K562 (cell line): Measurements from ENCODE around the gene CC2D1A. TPM values are rescaled to one million over a fixed set of nuclear protein-coding genes. Genes with fewer than 3 reads are reported as not detected.

Source experiments
- ATAC-seq: fragments of 200-7000 bp; cut with Tn5 transposase; 3 replicates; pipeline ENCODE4 v1.9.1; 2020; ENCODE audit warnings: moderate library complexity
- Bru-seq: library from RNA; stranded (reverse); fragments of 400-500 nt; gene quantifications from one replicate; lab custom pipeline; 2021; lab: Mats Ljungman, UMichigan
- BruChase-seq, 2 experiments: library from RNA; stranded (reverse); fragments of 400-500 nt; gene quantifications; one replicate each; lab custom pipeline; 2021; lab: Mats Ljungman, UMichigan
- BruUV-seq: library from RNA; stranded (reverse); fragments of 400-500 nt; replicated peaks from 2 replicates; lab custom pipeline; 2021; lab: Mats Ljungman, UMichigan
- CTCF ChIA-PET: fragments of 300-600 bp; formaldehyde crosslinking; extraction: SDS; loops from one replicate; lab custom pipeline; 2021; ENCODE audit warnings: low intra/inter-chr PET ratio; lab: Yijun Ruan, JAX
- POLR2A ChIA-PET: fragments of 300-600, 350-650 bp; sonication (Branson Sonifier 250); formaldehyde crosslinking; extraction: SDS; loops from one replicate; lab custom pipeline; 2021; ENCODE audit warnings: antibody characterized with exemption, inconsistent platforms; lab: Yijun Ruan, JAX
- DNase-seq, 4 experiments: peaks; one replicate each; pipeline versions ENCODE4 v3.0.0 to v3.0.0-alpha.2; 2011 to 2018; ENCODE audit warnings: low spot score in 3 of 4, mixed read lengths in 3 of 4; ENCODE audit errors: extremely low read depth in 1 of 4
- FAIRE-seq: peaks from 2 replicates; lab custom pipeline; 2011; peaks lifted over from hg19 to GRCh38; lab: Jason Lieb, UNC
- H2AFZ ChIP-seq: 2 replicates; pipeline ENCODE4 v1.6.0; 2011; ENCODE audit warnings: low read depth, low read length, control low read depth, inconsistent platforms
- H3K27ac ChIP-seq: fragments of 200-600 bp; 3 replicates; pipeline ENCODE4 v1.8.0; 2011; ENCODE audit warnings: low read depth, mild to moderate bottlenecking, control low read depth, inconsistent platforms, low read length, moderate library complexity, mixed read lengths; ENCODE audit errors: extremely low read depth
- H3K27me3 ChIP-seq, 2 experiments: fragments of 300-600 bp in 1 of 2; 2 replicates in 1 of 2; 3 replicates in 1 of 2; pipeline versions ENCODE4 v1.6.0 to v1.8.0; 2011; ENCODE audit warnings: inconsistent platforms in 2 of 2, low read length in 2 of 2, mild to moderate bottlenecking in 1 of 2, mixed read lengths in 1 of 2, moderate library complexity in 1 of 2; ENCODE audit not compliant: control insufficient read depth in 2 of 2, insufficient read depth in 2 of 2
- H3K36me3 ChIP-seq: fragments of 300-600 bp; 3 replicates; pipeline ENCODE4 v1.8.0; 2011; ENCODE audit warnings: mild to moderate bottlenecking, low read length, inconsistent platforms; ENCODE audit not compliant: control insufficient read depth, insufficient read depth
- H3K4me1 ChIP-seq, 2 experiments: fragments of 200-600 bp in 1 of 2; replicated peaks in 1 of 2; 2 replicates in 1 of 2; 3 replicates in 1 of 2; pipeline versions ENCODE4 v1.5.1 to v1.8.0; 2011; ENCODE audit warnings: inconsistent platforms in 2 of 2, low read length in 2 of 2, mild to moderate bottlenecking in 1 of 2, mixed read lengths in 1 of 2, moderate library complexity in 1 of 2; ENCODE audit not compliant: control insufficient read depth in 2 of 2, insufficient read depth in 2 of 2
- H3K4me2 ChIP-seq: 2 replicates; pipeline ENCODE4 v1.6.1; 2011; ENCODE audit warnings: low read length, control low read depth, inconsistent platforms, mixed read lengths; ENCODE audit not compliant: insufficient read depth
- H3K4me3 ChIP-seq: fragments of 200-600 bp; sonication (generic), shearing (Covaris generic); 2 replicates; pipeline ENCODE4 v1.5.1; 2016; ENCODE audit warnings: control low read depth, inconsistent platforms
- H3K79me2 ChIP-seq: fragments of 200-600 bp; 3 replicates; pipeline ENCODE4 v1.8.0; 2011; ENCODE audit warnings: low read length, inconsistent platforms; ENCODE audit not compliant: control insufficient read depth, insufficient read depth
- H3K9ac ChIP-seq, 2 experiments: 2 replicates each; pipeline versions ENCODE4 v1.6.0 to v1.6.1; 2011; ENCODE audit warnings: low read depth in 2 of 2, low read length in 2 of 2, control low read depth in 1 of 2, inconsistent platforms in 1 of 2, mild to moderate bottlenecking in 1 of 2, mixed read lengths in 1 of 2; ENCODE audit not compliant: insufficient read depth in 1 of 2
- H3K9me1 ChIP-seq: one replicate; pipeline ENCODE4 v1.6.0; 2011; ENCODE audit warnings: inconsistent platforms, mild to moderate bottlenecking, low read length, moderate library complexity; ENCODE audit not compliant: control insufficient read depth, insufficient read depth
- H3K9me3 ChIP-seq: replicated peaks from 2 replicates; pipeline ENCODE4 v1.5.1; 2011; ENCODE audit warnings: low read depth, low read length, inconsistent platforms; ENCODE audit not compliant: control insufficient read depth, insufficient read depth
- H4K20me1 ChIP-seq: replicated peaks from 2 replicates; pipeline ENCODE4 v1.6.1; 2011; ENCODE audit warnings: low read length, inconsistent platforms, mixed read lengths; ENCODE audit not compliant: control insufficient read depth, insufficient read depth
- E2F5 ChIP-seq: sonication (generic); formaldehyde crosslinking; IDR thresholded peaks from 2 replicates; pipeline ENCODE4 v1.8.0; 2022; ENCODE audit warnings: mild to moderate bottlenecking, missing genetic modification reagents
- MNT ChIP-seq, 2 experiments: fragments of 450-650 bp; conservative IDR thresholded peaks; 2 replicates each; pipeline ENCODE4 v1.6.1; 2017; ENCODE audit warnings: mild to moderate bottlenecking in 2 of 2, moderate library complexity in 2 of 2
- NFE2 ChIP-seq: IDR thresholded peaks from 2 replicates; pipeline ENCODE4 v1.6.1; 2014; ENCODE audit warnings: antibody characterized with exemption, low read depth
- TCF3 ChIP-seq: sonication (generic); formaldehyde crosslinking; IDR thresholded peaks from 2 replicates; pipeline ENCODE4 v1.4.0; 2020; ENCODE audit warnings: mild to moderate bottlenecking, missing genetic modification reagents
- ZBTB7A ChIP-seq: IDR thresholded peaks from 2 replicates; pipeline ENCODE4 v1.6.1; 2011; ENCODE audit warnings: low read depth, mild to moderate bottlenecking, low read length, moderate library complexity, borderline replicate concordance; ENCODE audit not compliant: control insufficient read depth
- ZNF146 ChIP-seq: IDR thresholded peaks from one replicate; pipeline ENCODE4 v1.6.1; 2018; ENCODE audit warnings: missing compliant biosample characterization; ENCODE audit not compliant: unreplicated experiment
- ZNF431 ChIP-seq: sonication (generic); formaldehyde crosslinking; IDR thresholded peaks from 2 replicates; pipeline ENCODE4 v1.8.0; 2022; ENCODE audit warnings: mild to moderate bottlenecking, missing genetic modification reagents
- ZNF655 ChIP-seq: fragments of 250-450 bp; sonication (Bioruptor Pico); IDR thresholded peaks from 2 replicates; pipeline ENCODE4 v1.5.0; 2021
- WGBS: fragments of 100-300 bp; shearing (Covaris generic); methylation state at CpG from one replicate; pipeline ENCODE4 v1.1.6; 2016; ENCODE audit warnings: low coverage, mixed read lengths; ENCODE audit not compliant: insufficient coverage; ENCODE audit errors: missing lambda C conversion rate; 5-methylcytosine and 5-hydroxymethylcytosine counted together
- in situ Hi-C: fragments of 300-500 bp; cut with MboI; formaldehyde crosslinking; loops from 4 replicates; pipeline ENCODE4 v1.15.0; 2018; ENCODE audit warnings: inconsistent platforms, mixed read lengths
- intact Hi-C: fragments of 100-400 bp; cut with micrococcal nuclease; formaldehyde crosslinking; loops from 2 replicates; pipeline ENCODE4 v1.14.2; 2022
- long read RNA-seq, 3 experiments: library from polyadenylated mRNA in 2 of 3; library from RNA in 1 of 3; unstranded in 2 of 3; stranded (forward) in 1 of 3; transcript quantifications; one replicate each; pipeline ENCODE4 v2.0.0, GENCODE V29; 2019 to 2022
- polyA minus RNA-seq, 3 experiments: library from RNA; depleted of rRNA, polyadenylated mRNA; stranded (reverse); fragments of >200 nt; gene quantifications; 2 replicates each; pipeline ENCODE4 v1.2.3, GENCODE V29; 2011
- polyA plus RNA-seq, 8 experiments: library from polyadenylated mRNA; depleted of rRNA in 4 of 8; stranded (reverse) in 5 of 8; unstranded in 3 of 8; fragments of >200 nt; fragmentation: Nextera tagmentation in 2 of 8; fragmentation: Illumina TruSeq in 1 of 8; extraction: Ambion mirVana in 2 of 8; extraction: Trizol in 1 of 8; gene quantifications; 2 replicates each; pipeline versions ENCODE4 v1.2.1 to v1.2.3, GENCODE V29; 2011 to 2014; ENCODE audit warnings: inconsistent platforms in 1 of 8, missing spikeins in 1 of 8
- total RNA-seq, 7 experiments: library from RNA; depleted of rRNA in 6 of 7; stranded (reverse); fragments of >200 nt in 6 of 7; fragmentation: Illumina TruSeq in 2 of 7; extraction: Trizol in 2 of 7; gene quantifications; 2 replicates each; pipeline versions ENCODE4 v1.2.1 to v1.2.3, GENCODE V29; 2011 to 2021; ENCODE audit warnings: low replicate concordance in 1 of 7

CC2D1A gene
- 61.5 and 146 TPM in 2 replicates for total RNA-seq (2011; cell fraction: chromatin; rRNA removed; ENCODE audit: low replicate concordance)
- total RNA-seq (2011; cell fraction: nucleolus; rRNA removed), result 72.1 and 79.4 TPM in 2 replicates
- 61.5 and 70.7 TPM in 2 replicates for total RNA-seq (2011; cell fraction: nucleoplasm; rRNA removed)
- total RNA-seq (2014; rRNA removed), result 17.9 and 18.8 TPM in 2 replicates
- total RNA-seq (2014; rRNA removed; fragmentation: Illumina TruSeq; extraction: Trizol), result 5.8 and 7.7 TPM in 2 replicates
- 12.0 and 12.9 TPM in 2 replicates for total RNA-seq (2015; rRNA removed; fragmentation: Illumina TruSeq; extraction: Trizol)
- 28.4 and 31.0 TPM in 2 replicates for total RNA-seq (2021)
- 10.1 and 25.5 TPM in 2 replicates for polyA plus RNA-seq (2011; rRNA removed)
- 8.9 and 11.7 TPM in 2 replicates for polyA plus RNA-seq (2011; cell fraction: cytosol; rRNA removed)
- polyA plus RNA-seq (2011; cell fraction: nucleus; rRNA removed), result 67.6 and 73.2 TPM in 2 replicates
- 17.9 and 39.2 TPM in 2 replicates for polyA plus RNA-seq (2012)
- polyA plus RNA-seq (2014; fragmentation: Illumina TruSeq; extraction: Trizol), result 15.6 and 21.2 TPM in 2 replicates
- under 1 TPM; 0.32 to 0.42 TPM for polyA plus RNA-seq (2014; fragmentation: Nextera tagmentation; extraction: Ambion mirVana)
- polyA plus RNA-seq (2014; rRNA removed), result 26.7 and 27.1 TPM in 2 replicates
- 8.3 and 8.9 TPM in 2 replicates for polyA minus RNA-seq (2011; rRNA and poly(A)+ RNA removed)
- 9.0 and 11.1 TPM in 2 replicates for polyA minus RNA-seq (2011; cell fraction: cytosol; rRNA and poly(A)+ RNA removed)
- polyA minus RNA-seq (2011; cell fraction: nucleus; rRNA and poly(A)+ RNA removed), result 15.9 and 19.3 TPM in 2 replicates
- percentile 64 among the genes with signal in this experiment for Bru-seq, nascent RNA
- percentile 62 among the genes with signal in this experiment for BruChase-seq, experiment 1, labeled RNA remaining after a 2-hour chase
- percentile 70 among the genes with signal in this experiment for BruChase-seq, experiment 2, labeled RNA remaining after a 6-hour chase
- long read RNA-seq, experiment 1, partial matches to known transcripts, result 42 of 63 reads
- long read RNA-seq, experiment 1, other reads (novel, unspliced or antisense), result 18 of 63 reads
- long read RNA-seq, experiment 2, partial matches to known transcripts, result 9 of 19 reads
- long read RNA-seq, experiment 2, other reads (novel, unspliced or antisense), result 6 of 19 reads
- long read RNA-seq, experiment 3, partial matches to known transcripts, result 4 of 10 reads
- long read RNA-seq, experiment 3, other reads (novel, unspliced or antisense), result 6 of 10 reads

- ATAC-seq (peak; percentile 99), DNase-seq (peak; percentile 98 to 99 (median 98)), FAIRE-seq (peak; percentile 88)
- Histone ChIP-seq H3K9ac (peak within 1 kb of the TSS; percentile 79 to 94), H3K36me3 (peaks cover 10% of the 10 kb centered on the region; the same call in 2 of the 3 replicates), H2AFZ (peak within 1 kb of the TSS; percentile 98), H3K27me3 (no peaks in the 10 kb centered on the region), H3K9me1 (no peaks in the 10 kb centered on the region), H3K4me1 (peaks cover 10 to 24% of the 10 kb centered on the region in 2 experiments), H3K79me2 (peaks cover 22% of the 10 kb centered on the region), H4K20me1 (no peaks in the 10 kb centered on the region), H3K9me3 (no peaks in the 10 kb centered on the region), H3K4me3 (peak within 1 kb of the TSS; percentile 67), H3K27ac (peak within 1 kb of the TSS; percentile 76), H3K4me2 (peak within 1 kb of the TSS; percentile 75)
- TSS peak; percentile 86 for BruUV-seq
- 9% methylated on average over 53 of the region's 86 CpGs for WGBS
- in situ Hi-C loops (no loop called here), intact Hi-C loops (no loop called here)
- CTCF ChIA-PET, result no interaction called here
- POLR2A ChIA-PET, result interaction anchor here (0.6 to 1.5 kb wide), 4 partner anchors 15 to 231 kb away, joined by 3 to 5 read pairs (median 4); partner anchors contain the start of genes ASF1B and PALM3
- TF ChIP-seq ZNF431 (CRISPR knock-in tag), result peak; percentile 78
- peak; percentile 71 for TF ChIP-seq ZBTB7A
- TF ChIP-seq TCF3 (CRISPR knock-in tag), result peak; percentile 41; the same call in 1 of the 2 replicates
- TF ChIP-seq NFE2, result peak; percentile 41
- no peak for TF ChIP-seq ZNF655 (CRISPR knock-in tag)
- peak; percentile 93; the same call in 1 of the 2 replicates for TF ChIP-seq E2F5
- TF ChIP-seq ZNF146 (CRISPR knock-in tag), result peak; percentile 10
- peak; percentile 39 to 79; a peak in 2 of 4 replicates for TF ChIP-seq MNT (conservative IDR thresholded peaks at IDR 0.05)
Observed at GRCh38 chr19:13905634-13906520, at the start of gene CC2D1A, which contains the start of gene BRME1. Gene CC2D1A, plus strand, starts transcription at chr19:13906201. Its CDS starts 241 bp downstream, at chr19:13906442. Gene BRME1, minus strand, starts transcription at chr19:13906117. Its CDS starts 1,225 bp downstream, at chr19:13904892.
